Heart right ventricle (tissue), 16 donors: Measurements from ENCODE around the gene AKAP5. TPM values are rescaled to one million over a fixed set of nuclear protein-coding genes. Genes with fewer than 3 reads are reported as not detected.
A peak's percentile ranks its signal among the peaks of the same experiment; 100 is the strongest.

Source experiments
- ATAC-seq, 8 donors: fragments of 200-7000 bp; cut with Tn5 transposase; one replicate each; pipeline ENCODE4 v1.9.1; 2020; ENCODE audit warnings: mild to moderate bottlenecking in 8 of 8, moderate library complexity in 8 of 8, moderate number of reproducible peaks in 1 of 8
- DNase-seq, 2 donors: peaks; one replicate each; pipeline ENCODE4 v3.0.0-alpha.2; 2020
- H3K27ac ChIP-seq, 10 donors: fragments of 200-600 bp; sonication (generic) in 2 of 10; one replicate each; pipeline versions ENCODE4 v1.5.0 to v1.8.0; 2020 to 2022; ENCODE audit warnings: mild to moderate bottlenecking in 3 of 10
- H3K27me3 ChIP-seq, 7 donors: fragments of 200-600 bp; one replicate each; pipeline ENCODE4 v1.8.0; 2021 to 2022; ENCODE audit warnings: mild to moderate bottlenecking in 2 of 7
- H3K36me3 ChIP-seq, 9 donors: fragments of 200-600 bp; sonication (generic) in 1 of 9; one replicate each; pipeline versions ENCODE4 v1.5.0 to v1.8.0; 2020 to 2022; ENCODE audit warnings: mild to moderate bottlenecking in 2 of 9
- H3K4me1 ChIP-seq, 9 donors: fragments of 200-600 bp; sonication (generic) in 1 of 9; one replicate each; pipeline versions ENCODE4 v1.5.0 to v1.8.0; 2020 to 2022; ENCODE audit warnings: mild to moderate bottlenecking in 4 of 9
- H3K4me3 ChIP-seq, 10 donors: fragments of 200-600 bp; sonication (generic) in 2 of 10; one replicate each; pipeline versions ENCODE4 v1.5.0 to v1.8.0; 2020 to 2022; ENCODE audit warnings: mild to moderate bottlenecking in 7 of 10, moderate library complexity in 2 of 10
- H3K9me3 ChIP-seq, 11 donors: fragments of 200-600 bp in 10 of 11; sonication (generic) in 2 of 11; one replicate each; pipeline versions ENCODE4 v1.5.0 to v1.8.0; 2013 to 2022; ENCODE audit warnings: mild to moderate bottlenecking in 2 of 11, control low read depth in 1 of 11, moderate library complexity in 1 of 11
- CTCF ChIP-seq, 9 donors: fragments of 200-600 bp; sonication (generic) in 2 of 9; IDR thresholded peaks; one replicate each; pipeline versions ENCODE4 v1.5.0 to v1.8.0; 2021 to 2022; ENCODE audit warnings: antibody characterized with exemption in 9 of 9, mild to moderate bottlenecking in 5 of 9, moderate library complexity in 1 of 9
- WGBS, 2 donors: extraction: QIAGEN DNeasy Blood & Tissue Kit; methylation state at CpG; one replicate each; pipeline ENCODE4 v1.1.7; 2013; ENCODE audit warnings: inconsistent platforms in 1 of 2; 5-methylcytosine and 5-hydroxymethylcytosine counted together
- intact Hi-C, 10 donors: fragments of 100-400 bp; cut with DNase I; formaldehyde crosslinking; loops; one replicate each; pipeline versions ENCODE4 v1.11.1 to v1.14.2; 2022
- polyA plus RNA-seq, 2 donors: library from polyadenylated mRNA; stranded (reverse); fragments of 200-250 nt; gene quantifications; one replicate each; pipeline ENCODE4 v1.2.3, GENCODE V29; 2013
- total RNA-seq, 10 donors: library from RNA; stranded (reverse); fragmentation: NEBNext Ultra II Directional in 3 of 10; extraction: Animal tissue kit (Norgen Biotek cat#: 25700) in 3 of 10; gene quantifications; one replicate each; pipeline versions ENCODE4 v1.2.1 to v1.2.4, GENCODE V29; 2021 to 2023
- donor health status: Arrhythmogenic right ventricular cardiomyopathy.
- donor health status: ischemic (EF 13 %, LVEDD 7.1; RV severe dilation, severe dysfunction).
- donor health status: healthy with polysubstance abuse.
- donor health status: DM: no; HTN: yes; CAD: no.
- donor health status: DM: no; HTN: no; CAD: no.
- donor health status: ischemic (EF 25% LVEDD 6.9; RV normal size, moderate dysfunction).
- donor health status: ischemic (EF 25% LVEDD 5.7; RV mildly dilated, moderate dysfunction).
- donor health status: healthy.
- donor health status: DM: yes; HTN: yes; CAD: no.
- donor health status: Ischemic cardiomyopathy.
- donor health status: ischemic (EF 35%, LVEDD 5.7; RV mildly dilated, moderate dysfunction).
- donor health status: nonischemic (EF 11% LVEDD 7.7; RV severe dilation, severe dysfunction).
- donor health status: DM: yes; HTN: yes; CAD: no.
- donor health status: PGD.
- donor health status: ischemic (EF 29% LVEDD 5.4; RV normal size, mild dysfunction).
- donor health status: nonischemic (EF 23%, LVEDD 6.1; RV moderate dilation, normal function).

The AKAP5 gene
- total and polyA plus RNA-seq, 12 donors: 0.07 to 0.51 (median 0.17) TPM

DNA sequence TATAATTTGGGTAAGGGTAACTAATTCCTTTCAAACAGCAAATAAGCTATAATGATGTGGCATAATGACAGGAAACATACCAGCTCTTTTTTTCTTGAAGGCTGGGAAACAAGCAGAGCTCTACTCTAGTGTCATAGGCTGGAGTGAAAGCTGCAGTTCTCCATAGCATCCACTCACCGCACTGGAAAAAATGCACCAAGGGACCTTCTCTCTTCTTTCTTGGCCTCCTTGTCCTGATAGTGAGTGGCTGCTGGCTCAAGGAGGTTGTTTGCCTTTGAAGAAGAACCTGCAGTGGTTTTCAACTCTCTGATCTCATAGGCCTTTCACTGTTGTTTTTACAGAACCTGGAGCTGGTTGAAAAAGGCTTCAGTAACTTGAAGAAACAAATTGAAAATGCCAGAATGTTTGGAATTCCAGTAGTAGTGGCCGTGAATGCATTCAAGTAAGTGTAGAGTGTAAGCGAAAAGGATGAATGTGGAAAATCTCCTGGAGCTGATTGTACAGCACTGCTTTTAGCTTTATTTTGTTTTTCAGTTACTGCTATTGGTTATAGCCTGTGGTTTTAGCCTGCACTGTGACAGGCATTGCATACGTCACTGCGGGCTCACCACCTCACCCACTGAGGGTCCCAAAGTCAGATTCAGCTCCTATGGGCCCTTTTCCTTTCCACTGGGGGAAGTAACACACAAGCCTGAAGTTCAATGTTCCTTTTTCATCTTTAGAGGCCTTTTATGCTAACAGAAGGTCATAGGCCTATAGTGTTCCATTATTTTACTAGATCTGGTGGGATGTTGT, 17.2 kb upstream of the AKAP5 start:
- no peaks in the 10 kb centered on the region for H3K9me3 ChIP-seq
- intact Hi-C loops: no loop called here
- no peak for TF ChIP-seq CTCF (IDR thresholded peaks at IDR 0.05)
- peaks cover 0 to 20% (median 6%) of the 10 kb centered on the region in 9 donors for H3K4me1 ChIP-seq
- DNase-seq (no peak), ATAC-seq (no peak)
- peaks cover 0 to 96% (median 22%) of the 10 kb centered on the region in 9 donors for H3K36me3 ChIP-seq
- WGBS, 2 donors: 94 to 96% methylated on average over 5 of the region's 5 CpGs
- peak overlapping the region in 1 of 10 donors; percentile 31 for H3K27ac ChIP-seq
- no peak overlapping the region for H3K4me3 ChIP-seq
- no peaks in the 10 kb centered on the region for H3K27me3 ChIP-seq

DNA sequence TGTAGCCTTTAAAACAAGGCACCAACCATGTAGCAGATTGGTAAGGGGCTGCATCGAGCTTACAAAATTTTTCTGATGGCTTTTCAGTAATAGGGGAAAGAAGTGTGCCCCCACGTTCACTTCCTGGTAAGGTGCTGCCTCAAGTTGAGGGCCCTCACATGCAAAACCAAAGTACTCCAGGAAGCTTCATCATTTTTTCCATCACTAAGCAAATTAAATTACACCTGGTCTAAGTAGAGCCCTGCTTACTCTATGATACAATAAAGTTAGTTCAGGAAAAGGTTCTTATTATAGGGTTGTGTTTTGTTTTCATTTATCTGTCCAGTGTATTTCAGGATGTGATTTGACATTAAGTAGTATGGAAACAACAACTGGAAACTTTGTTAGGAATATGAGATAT, 15.0 kb upstream of the AKAP5 start:
- no peak for ATAC-seq
- H3K4me3 ChIP-seq: no peak overlapping the region
- no peak overlapping the region for H3K27ac ChIP-seq
- intact Hi-C loops: no loop called here
- no peaks in the 10 kb centered on the region for H3K27me3 ChIP-seq
- no peak for DNase-seq
- peaks cover 0 to 98% (median 38%) of the 10 kb centered on the region in 9 donors for H3K36me3 ChIP-seq
- no peaks in the 10 kb centered on the region for H3K9me3 ChIP-seq
- TF ChIP-seq CTCF (IDR thresholded peaks at IDR 0.05): no peak
- 87 to 89% methylated on average over 2 of the region's 2 CpGs for WGBS, 2 donors
- H3K4me1 ChIP-seq: peaks cover 0 to 11% (median 4%) of the 10 kb centered on the region in 9 donors

DNA sequence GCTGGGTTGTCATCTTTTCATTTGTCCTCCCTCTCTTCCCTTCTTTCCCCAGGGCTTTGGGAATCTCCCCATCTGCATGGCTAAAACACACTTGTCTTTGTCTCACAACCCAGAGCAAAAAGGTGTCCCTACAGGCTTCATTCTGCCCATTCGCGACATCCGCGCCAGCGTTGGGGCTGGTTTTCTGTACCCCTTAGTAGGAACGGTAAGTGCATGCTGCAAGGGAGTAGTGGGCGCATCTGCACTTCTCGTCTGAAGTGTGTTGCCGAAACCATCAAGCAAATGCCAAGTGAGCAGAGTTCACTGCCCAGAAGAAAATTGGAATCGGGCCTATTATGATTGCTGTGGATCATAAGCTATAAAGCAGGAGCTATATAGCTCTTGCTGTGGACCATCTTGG, 10.6 kb upstream of the AKAP5 start:
- peaks cover 0 to 89% (median 31%) of the 10 kb centered on the region in 9 donors for H3K36me3 ChIP-seq
- DNase-seq: no peak
- H3K27ac ChIP-seq: no peak overlapping the region
- TF ChIP-seq CTCF (IDR thresholded peaks at IDR 0.05): no peak
- H3K9me3 ChIP-seq: no peaks in the 10 kb centered on the region
- H3K27me3 ChIP-seq: no peaks in the 10 kb centered on the region
- no peak for ATAC-seq
- H3K4me1 ChIP-seq: peaks cover 0 to 6% (median 0%) of the 10 kb centered on the region in 9 donors
- H3K4me3 ChIP-seq: no peak overlapping the region
- 88 to 95% methylated on average over 10 of the region's 10 CpGs for WGBS, 2 donors
- intact Hi-C loops: no loop called here

- H3K9me3 ChIP-seq: no peaks in the 10 kb centered on the region
- ATAC-seq (no peak), DNase-seq (no peak)
- no peak for TF ChIP-seq CTCF (IDR thresholded peaks at IDR 0.05)
- H3K4me3 ChIP-seq: no peak overlapping the region
- WGBS, 2 donors: 91 to 94% methylated on average over 4 of the region's 4 CpGs
- H3K27me3 ChIP-seq: peaks cover 0 to 3% (median 0%) of the 10 kb centered on the region in 7 donors
- peaks cover 0 to 51% (median 1%) of the 10 kb centered on the region in 9 donors for H3K36me3 ChIP-seq
- H3K4me1 ChIP-seq: peaks cover 0 to 9% (median 1%) of the 10 kb centered on the region in 9 donors
- no peak overlapping the region for H3K27ac ChIP-seq
- intact Hi-C loops: no loop called here
Measured at GRCh38 chr14:64459405-64460136, 5.7 kb upstream of the AKAP5 start.
